ENCODE data around the gene THUMPD1.
"Not testable (repeated sequence)": the region's sequence is repeated elsewhere in the genome, so short reads cannot be mapped to it uniquely, and the experiment has no call there.

The THUMPD1 gene

GRCh38 chr16:20740007-20740883, 1.4 kb downstream of the THUMPD1 start:
- no peak for FAIRE-seq
- DNase-seq (ENCODE audit: insufficient read length, low spot score) = no peak
- TF ChIP-seq POLR2A (IDR thresholded peaks at IDR 0.05; ENCODE audit: low read depth, low read length) = no peak

- DNase-seq (ENCODE audit: insufficient read length, low spot score) (no peak), FAIRE-seq (no peak)
- no peak for TF ChIP-seq POLR2A (IDR thresholded peaks at IDR 0.05; ENCODE audit: low read depth, low read length)
Measured at GRCh38 chr16:20735490-20735889, 6.1 kb downstream of the THUMPD1 start.

GRCh38 chr16:20734782-20735181, 6.8 kb downstream of the THUMPD1 start:
- TF ChIP-seq POLR2A (IDR thresholded peaks at IDR 0.05; ENCODE audit: low read depth, low read length) = no peak
- DNase-seq (ENCODE audit: insufficient read length, low spot score) (no peak), FAIRE-seq (no peak)

GRCh38 chr16:20734056-20734455, 7.6 kb downstream of the THUMPD1 start:
- no peak for FAIRE-seq
- no peak for DNase-seq (ENCODE audit: insufficient read length, low spot score)
- TF ChIP-seq POLR2A (IDR thresholded peaks at IDR 0.05; ENCODE audit: low read depth, low read length) = no peak

- no peak for DNase-seq (ENCODE audit: insufficient read length, low spot score)
- TF ChIP-seq POLR2A (IDR thresholded peaks at IDR 0.05; ENCODE audit: low read depth, low read length) = no peak
- FAIRE-seq = no peak
Measured at GRCh38 chr16:20729141-20729540, 12.5 kb downstream of the THUMPD1 start.

GRCh38 chr16:20727181-20727580, 14.4 kb downstream of the THUMPD1 start:
- no peak for TF ChIP-seq POLR2A (IDR thresholded peaks at IDR 0.05; ENCODE audit: low read depth, low read length)
- no peak for FAIRE-seq
- no peak for DNase-seq (ENCODE audit: insufficient read length, low spot score)

GRCh38 chr16:20726661-20727060, 15.0 kb downstream of the THUMPD1 start:
- FAIRE-seq (no peak), DNase-seq (ENCODE audit: insufficient read length, low spot score) (no peak)
- no peak for TF ChIP-seq POLR2A (IDR thresholded peaks at IDR 0.05; ENCODE audit: low read depth, low read length)

- FAIRE-seq (no peak), DNase-seq (ENCODE audit: insufficient read length, low spot score) (no peak)
- no peak for TF ChIP-seq POLR2A (IDR thresholded peaks at IDR 0.05; ENCODE audit: low read depth, low read length)
Measured at GRCh38 chr16:20720251-20720650, 21.4 kb downstream of the THUMPD1 start.

GRCh38 chr16:20717718-20718117, 23.9 kb downstream of the THUMPD1 start:
- DNase-seq (ENCODE audit: insufficient read length, low spot score); FAIRE-seq: not testable (repeated sequence)

GRCh38 chr16:20711277-20711911, 30.2 kb downstream of the THUMPD1 start:
- DNase-seq (ENCODE audit: insufficient read length, low spot score) (no peak), FAIRE-seq (no peak)
- TF ChIP-seq POLR2A (IDR thresholded peaks at IDR 0.05; ENCODE audit: low read depth, low read length) = no peak

GRCh38 chr16:20708129-20708528, 33.5 kb downstream of the THUMPD1 start:
- FAIRE-seq = peak; percentile 38
- DNase-seq (ENCODE audit: insufficient read length, low spot score) = not testable (repeated sequence)

GRCh38 chr16:20707461-20707860, 34.2 kb downstream of the THUMPD1 start:
- DNase-seq (ENCODE audit: insufficient read length, low spot score) = no peak
- no peak for TF ChIP-seq POLR2A (IDR thresholded peaks at IDR 0.05; ENCODE audit: low read depth, low read length)
- FAIRE-seq = no peak

- not testable (repeated sequence) for DNase-seq (ENCODE audit: insufficient read length, low spot score); FAIRE-seq
Measured at GRCh38 chr16:20705972-20706371, 35.6 kb downstream of the THUMPD1 start.

- DNase-seq (ENCODE audit: insufficient read length, low spot score) (no peak), FAIRE-seq (no peak)
- no peak for TF ChIP-seq POLR2A (IDR thresholded peaks at IDR 0.05; ENCODE audit: low read depth, low read length)
Measured at GRCh38 chr16:20704281-20704680, 37.3 kb downstream of the THUMPD1 start.

GRCh38 chr16:20701692-20702091, 39.9 kb downstream of the THUMPD1 start:
- not testable (repeated sequence) for DNase-seq (ENCODE audit: insufficient read length, low spot score); FAIRE-seq

All from H54 (cell line).